ENCODE data around the gene CLEC16A.
A peak's percentile ranks its signal among the peaks of the same experiment; 100 is the strongest.

CLEC16A gene

DNA sequence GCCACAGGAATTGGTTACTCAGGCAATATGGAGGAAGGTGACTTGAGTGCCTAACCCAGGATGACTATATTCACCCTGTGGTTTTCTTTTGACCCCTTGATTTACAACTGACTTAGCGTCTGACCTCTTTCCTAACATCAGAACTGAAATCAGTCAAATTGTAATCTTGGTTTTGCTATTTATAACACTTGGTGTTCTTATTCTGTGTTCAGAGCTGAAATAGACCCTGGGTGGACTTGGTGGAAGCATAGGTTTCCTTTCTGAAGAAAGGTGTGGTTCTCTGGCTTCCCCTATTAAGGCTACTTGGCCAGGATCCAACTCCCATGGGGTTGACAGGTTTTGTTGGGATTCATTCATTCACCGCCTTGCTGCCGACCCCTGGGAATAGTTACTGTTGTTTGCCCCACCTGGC lies 80.8 kb downstream of the CLEC16A start:
- in situ Hi-C loops (cut with HindIII; ENCODE audit: low sequenced_read_pairs) = no loop called here
- no peak for TF ChIP-seq CTCF (IDR thresholded peaks at IDR 0.05; ENCODE audit: low read depth, low read length)
- DNase-seq (ENCODE audit: low read depth, low spot score) = no peak
- H3K4me3 ChIP-seq (ENCODE audit: low read depth, low read length) = no peak overlapping the region

DNA sequence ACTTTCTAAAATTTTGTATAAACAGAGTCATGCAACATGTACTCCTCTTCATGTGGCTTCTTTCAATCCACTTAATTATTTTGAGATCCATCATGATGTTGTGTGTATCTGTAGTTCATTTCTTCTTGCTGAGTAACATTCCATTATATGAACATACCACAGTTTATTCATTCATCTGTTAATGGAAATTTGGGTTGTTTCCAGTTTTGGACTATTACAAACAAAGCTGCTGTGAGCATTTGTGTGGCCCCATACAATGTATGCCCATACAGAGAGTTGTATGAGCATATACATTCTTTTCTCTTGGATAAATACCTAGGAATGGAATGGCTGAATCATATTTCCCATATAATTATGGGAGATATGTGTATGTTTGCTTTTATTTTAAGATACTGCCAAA lies 85.6 kb downstream of the CLEC16A start:
- in situ Hi-C loops (cut with HindIII; ENCODE audit: low sequenced_read_pairs) = no loop called here
- no peak overlapping the region for H3K4me3 ChIP-seq (ENCODE audit: low read depth, low read length)

GRCh38 chr16:11030990-11031510 lies 86.7 kb downstream of the CLEC16A start:
- in situ Hi-C loops (cut with HindIII; ENCODE audit: low sequenced_read_pairs) = no loop called here
- no peak for TF ChIP-seq CTCF (IDR thresholded peaks at IDR 0.05; ENCODE audit: low read depth, low read length)
- H3K4me3 ChIP-seq (ENCODE audit: low read depth, low read length) = no peak overlapping the region
- no peak for DNase-seq (ENCODE audit: low read depth, low spot score)

More for the DNA sequence above, 85.6 kb downstream of the CLEC16A start:
- DNase-seq (ENCODE audit: low read depth, low spot score) = no peak
- TF ChIP-seq CTCF (IDR thresholded peaks at IDR 0.05; ENCODE audit: low read depth, low read length) = no peak

GRCh38 chr16:11032000-11032921 lies 87.9 kb downstream of the CLEC16A start:
- TF ChIP-seq CTCF (IDR thresholded peaks at IDR 0.05; ENCODE audit: low read depth, low read length) = no peak
- H3K4me3 ChIP-seq (ENCODE audit: low read depth, low read length) = no peak overlapping the region
- DNase-seq (ENCODE audit: low read depth, low spot score) = no peak
- in situ Hi-C loops (cut with HindIII; ENCODE audit: low sequenced_read_pairs) = no loop called here

DNA sequence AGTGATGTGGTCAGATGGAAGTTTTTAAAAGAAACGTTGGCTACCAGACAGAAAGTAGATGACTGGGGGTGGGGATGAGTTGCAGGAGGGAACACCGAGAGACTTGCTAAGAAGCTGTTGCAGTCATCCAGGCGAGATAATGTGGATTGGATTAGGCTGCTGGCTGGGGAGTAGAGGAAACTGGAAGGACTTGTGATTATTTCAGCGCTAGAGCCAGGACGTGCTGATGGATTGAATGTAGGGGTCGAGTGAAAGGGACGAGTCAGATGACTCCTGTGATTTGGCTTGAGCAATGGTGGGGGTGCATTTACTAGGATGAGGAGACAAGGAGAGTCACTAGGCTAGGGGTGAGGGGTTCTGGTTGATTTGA lies 88.5 kb downstream of the CLEC16A start:
- in situ Hi-C loops (cut with HindIII; ENCODE audit: low sequenced_read_pairs) = no loop called here

More for the DNA sequence above, 88.5 kb downstream of the CLEC16A start:
- peak; percentile 41 for DNase-seq (ENCODE audit: low read depth, low spot score)
- no peak for TF ChIP-seq CTCF (IDR thresholded peaks at IDR 0.05; ENCODE audit: low read depth, low read length)
- no peak overlapping the region for H3K4me3 ChIP-seq (ENCODE audit: low read depth, low read length)
